HCT116 (cell line): ENCODE data around the gene SMCR8.

ENCODE experiments used
- CEBPB ChIP-seq: IDR thresholded peaks from 2 replicates; pipeline ENCODE4 v1.6.1; 2012; ENCODE audit warnings: low read depth
- EGR1 ChIP-seq: IDR thresholded peaks from 2 replicates; pipeline ENCODE4 v1.6.1; 2012; ENCODE audit warnings: low read depth
- EZH2 ChIP-seq: fragments of 200-600 bp; sonication (generic); IDR thresholded peaks from 2 replicates; pipeline ENCODE4 v1.6.1; 2017; ENCODE audit warnings: antibody characterized with exemption, mixed run types
- EZH2phosphoT487 ChIP-seq: fragments of 200-600 bp; IDR thresholded peaks from 2 replicates; pipeline ENCODE4 v1.6.1; 2018; ENCODE audit warnings: antibody characterized with exemption, borderline replicate concordance
- FOSL1 ChIP-seq: IDR thresholded peaks from 2 replicates; pipeline ENCODE4 v1.6.1; 2012; ENCODE audit warnings: low read depth
- POLR2A ChIP-seq: IDR thresholded peaks from 2 replicates; pipeline ENCODE4 v1.7.0; 2011; ENCODE audit warnings: borderline replicate concordance; ENCODE audit not compliant: insufficient read depth, insufficient read length; ENCODE audit errors: extremely low read depth
- POLR2AphosphoS5 ChIP-seq: IDR thresholded peaks from 2 replicates; pipeline ENCODE4 v1.6.1; 2011; ENCODE audit warnings: mild to moderate bottlenecking, low read depth, low read length, moderate library complexity
- RAD21 ChIP-seq: IDR thresholded peaks from 2 replicates; pipeline ENCODE4 v1.6.1; 2012; ENCODE audit warnings: low read depth, mild to moderate bottlenecking
- SP1 ChIP-seq: IDR thresholded peaks from 2 replicates; pipeline ENCODE4 v1.6.1; 2012; ENCODE audit warnings: low read depth
- TCF7L2 ChIP-seq: IDR thresholded peaks from 2 replicates; pipeline ENCODE4 v1.7.0; 2011; ENCODE audit warnings: borderline replicate concordance, inconsistent platforms; ENCODE audit not compliant: insufficient read depth, insufficient read length; ENCODE audit errors: extremely low read depth
- ZNF274 ChIP-seq: fragments of 200-500 bp; sonication (Bioruptor generic); IDR thresholded peaks from 2 replicates; pipeline ENCODE4 v1.6.1; 2014; ENCODE audit warnings: mild to moderate bottlenecking, low read depth, low read length, inconsistent platforms
- TF ChIP-seq, protein P1 (sequence below), 3 experiments: fragments of 200-600 bp in 1 of 3; sonication (generic) in 1 of 3; IDR thresholded peaks in 2 of 3; conservative IDR thresholded peaks in 1 of 3; 2 replicates each; pipeline ENCODE4 v1.5.1; 2012 to 2017; ENCODE audit warnings: low read depth in 2 of 3, low read length in 2 of 3, antibody characterized with exemption in 1 of 3, borderline replicate concordance in 1 of 3, control low read depth in 1 of 3, mild to moderate bottlenecking in 1 of 3, mixed read lengths in 1 of 3, mixed run types in 1 of 3, moderate library complexity in 1 of 3; ENCODE audit not compliant: insufficient read depth in 1 of 3
- TF ChIP-seq, protein P2 (sequence below): IDR thresholded peaks from 2 replicates; pipeline ENCODE4 v1.6.1; 2012; ENCODE audit warnings: low read depth

DNA sequence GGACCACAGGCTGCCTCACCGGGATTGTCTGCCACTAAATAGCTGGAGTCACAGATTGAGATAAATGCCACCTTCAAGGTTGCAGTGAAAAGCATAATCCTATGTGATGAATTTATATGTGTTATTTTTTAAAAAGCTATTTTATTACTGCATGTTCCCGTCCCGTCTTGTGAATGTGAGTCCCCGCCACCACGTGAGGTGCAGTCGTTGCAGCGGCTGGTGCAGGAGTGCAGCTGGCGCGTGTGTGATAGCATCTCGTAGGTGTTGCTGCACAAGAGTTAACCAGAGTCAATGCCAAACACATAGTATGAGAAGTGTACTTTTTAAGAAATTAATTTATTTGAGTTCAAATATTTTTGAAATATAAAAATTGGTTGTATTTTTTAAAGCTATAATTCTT is 12.5 kb downstream of the SMCR8 start:
- TF ChIP-seq TCF7L2 (no peak), EGR1 (no peak), POLR2A (no peak), RAD21 (no peak), EZH2 (no peak), POLR2AphosphoS5 (no peak), SP1 (no peak), EZH2phosphoT487 (no peak), CEBPB (no peak), ZNF274 (no peak), FOSL1 (no peak)
- TF ChIP-seq, protein P1, sequence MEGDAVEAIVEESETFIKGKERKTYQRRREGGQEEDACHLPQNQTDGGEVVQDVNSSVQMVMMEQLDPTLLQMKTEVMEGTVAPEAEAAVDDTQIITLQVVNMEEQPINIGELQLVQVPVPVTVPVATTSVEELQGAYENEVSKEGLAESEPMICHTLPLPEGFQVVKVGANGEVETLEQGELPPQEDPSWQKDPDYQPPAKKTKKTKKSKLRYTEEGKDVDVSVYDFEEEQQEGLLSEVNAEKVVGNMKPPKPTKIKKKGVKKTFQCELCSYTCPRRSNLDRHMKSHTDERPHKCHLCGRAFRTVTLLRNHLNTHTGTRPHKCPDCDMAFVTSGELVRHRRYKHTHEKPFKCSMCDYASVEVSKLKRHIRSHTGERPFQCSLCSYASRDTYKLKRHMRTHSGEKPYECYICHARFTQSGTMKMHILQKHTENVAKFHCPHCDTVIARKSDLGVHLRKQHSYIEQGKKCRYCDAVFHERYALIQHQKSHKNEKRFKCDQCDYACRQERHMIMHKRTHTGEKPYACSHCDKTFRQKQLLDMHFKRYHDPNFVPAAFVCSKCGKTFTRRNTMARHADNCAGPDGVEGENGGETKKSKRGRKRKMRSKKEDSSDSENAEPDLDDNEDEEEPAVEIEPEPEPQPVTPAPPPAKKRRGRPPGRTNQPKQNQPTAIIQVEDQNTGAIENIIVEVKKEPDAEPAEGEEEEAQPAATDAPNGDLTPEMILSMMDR (IDR thresholded peaks at IDR 0.05 in 2 of 3, conservative IDR thresholded peaks at IDR 0.05 in 1 of 3; ENCODE audit: borderline replicate concordance in 1 of 3, insufficient read depth in 1 of 3, low read depth in 2 of 3, low read length in 2 of 3): no peak
- TF ChIP-seq, protein P2, sequence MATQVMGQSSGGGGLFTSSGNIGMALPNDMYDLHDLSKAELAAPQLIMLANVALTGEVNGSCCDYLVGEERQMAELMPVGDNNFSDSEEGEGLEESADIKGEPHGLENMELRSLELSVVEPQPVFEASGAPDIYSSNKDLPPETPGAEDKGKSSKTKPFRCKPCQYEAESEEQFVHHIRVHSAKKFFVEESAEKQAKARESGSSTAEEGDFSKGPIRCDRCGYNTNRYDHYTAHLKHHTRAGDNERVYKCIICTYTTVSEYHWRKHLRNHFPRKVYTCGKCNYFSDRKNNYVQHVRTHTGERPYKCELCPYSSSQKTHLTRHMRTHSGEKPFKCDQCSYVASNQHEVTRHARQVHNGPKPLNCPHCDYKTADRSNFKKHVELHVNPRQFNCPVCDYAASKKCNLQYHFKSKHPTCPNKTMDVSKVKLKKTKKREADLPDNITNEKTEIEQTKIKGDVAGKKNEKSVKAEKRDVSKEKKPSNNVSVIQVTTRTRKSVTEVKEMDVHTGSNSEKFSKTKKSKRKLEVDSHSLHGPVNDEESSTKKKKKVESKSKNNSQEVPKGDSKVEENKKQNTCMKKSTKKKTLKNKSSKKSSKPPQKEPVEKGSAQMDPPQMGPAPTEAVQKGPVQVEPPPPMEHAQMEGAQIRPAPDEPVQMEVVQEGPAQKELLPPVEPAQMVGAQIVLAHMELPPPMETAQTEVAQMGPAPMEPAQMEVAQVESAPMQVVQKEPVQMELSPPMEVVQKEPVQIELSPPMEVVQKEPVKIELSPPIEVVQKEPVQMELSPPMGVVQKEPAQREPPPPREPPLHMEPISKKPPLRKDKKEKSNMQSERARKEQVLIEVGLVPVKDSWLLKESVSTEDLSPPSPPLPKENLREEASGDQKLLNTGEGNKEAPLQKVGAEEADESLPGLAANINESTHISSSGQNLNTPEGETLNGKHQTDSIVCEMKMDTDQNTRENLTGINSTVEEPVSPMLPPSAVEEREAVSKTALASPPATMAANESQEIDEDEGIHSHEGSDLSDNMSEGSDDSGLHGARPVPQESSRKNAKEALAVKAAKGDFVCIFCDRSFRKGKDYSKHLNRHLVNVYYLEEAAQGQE: no peak
